NCI-H2196 treated with DMSO at 0.1 percent for 48 hours (cell line): Measurements from ENCODE around the gene CCDC78.
A peak's percentile ranks its signal among the peaks of the same experiment; 100 is the strongest.

Experiments used
- DNase-seq: peaks from one replicate; lab custom pipeline; 2025; ENCODE audit not compliant: unreplicated experiment; lab: John Stamatoyannopoulos, UW

The CCDC78 gene

GRCh38 chr16:740459-740763 is 14.2 kb upstream of the CCDC78 start:
- DNase-seq, result no peak

- DNase-seq, result peak; percentile 8
These were observed 13.6 kb upstream of the CCDC78 start for GRCh38 chr16:739560-740458.

GRCh38 chr16:736936-737481 is 10.8 kb upstream of the CCDC78 start:
- DNase-seq, result no peak

GRCh38 chr16:735982-736453 is 9.8 kb upstream of the CCDC78 start:
- no peak for DNase-seq

GRCh38 chr16:734981-735881 is 9.0 kb upstream of the CCDC78 start:
- DNase-seq, result no peak

- DNase-seq, result no peak
These were observed 8.2 kb upstream of the CCDC78 start for GRCh38 chr16:734208-734980.

- no peak for DNase-seq
These were observed 7.4 kb upstream of the CCDC78 start for GRCh38 chr16:733382-734207.

- no peak for DNase-seq
These were observed 6.7 kb upstream of the CCDC78 start for GRCh38 chr16:732936-733335.

- DNase-seq, result no peak
These were observed 6.1 kb upstream of the CCDC78 start for GRCh38 chr16:732332-732731.

- DNase-seq, result no peak
These were observed 4.6 kb upstream of the CCDC78 start for GRCh38 chr16:730666-731509.

GRCh38 chr16:729768-730665 is 3.8 kb upstream of the CCDC78 start:
- no peak for DNase-seq

GRCh38 chr16:728890-729744 is 2.9 kb upstream of the CCDC78 start:
- DNase-seq, result no peak

GRCh38 chr16:728131-728889 is 2.1 kb upstream of the CCDC78 start:
- peak; percentile 77 for DNase-seq

GRCh38 chr16:727291-727977 is 1.2 kb upstream of the CCDC78 start:
- no peak for DNase-seq

- no peak for DNase-seq
These were observed 130 bp downstream of the CCDC78 start for GRCh38 chr16:726188-726437.
